ENCODE data around the gene OGT.
"Not testable (repeated sequence)": the region's sequence is repeated elsewhere in the genome, so short reads cannot be mapped to it uniquely, and the experiment has no call there.

OGT gene

GRCh38 chrX:71532753-71533425 is at the start of gene OGT:
Gene OGT, plus strand, starts transcription at chrX:71533104. Its CDS starts 196 bp downstream, at chrX:71533300.
- peak; percentile 97 for DNase-seq

GRCh38 chrX:71487814-71488213 is 45.1 kb upstream of the OGT start:
- no peak for DNase-seq

- DNase-seq = no peak
Measured at GRCh38 chrX:71489540-71489939, 43.4 kb upstream of the OGT start.

GRCh38 chrX:71492231-71493065 is 40.5 kb upstream of the OGT start:
- no peak for DNase-seq

GRCh38 chrX:71493111-71493613 is 39.7 kb upstream of the OGT start:
- DNase-seq = no peak

- not testable (repeated sequence) for DNase-seq
Measured at GRCh38 chrX:71495979-71496378, 36.9 kb upstream of the OGT start.

GRCh38 chrX:71496476-71496875 is 36.4 kb upstream of the OGT start:
- no peak for DNase-seq

- not testable (repeated sequence) for DNase-seq
Measured at GRCh38 chrX:71502080-71502479, 30.8 kb upstream of the OGT start.

- DNase-seq = no peak
Measured at GRCh38 chrX:71504346-71504745, 28.6 kb upstream of the OGT start.

GRCh38 chrX:71509289-71509688 is 23.6 kb upstream of the OGT start:
- DNase-seq = no peak

- DNase-seq = no peak
Measured at GRCh38 chrX:71510161-71510560, 22.7 kb upstream of the OGT start.

GRCh38 chrX:71513731-71514130 is 19.2 kb upstream of the OGT start:
- not testable (repeated sequence) for DNase-seq

- no peak for DNase-seq
Measured at GRCh38 chrX:71514367-71515037, 18.4 kb upstream of the OGT start.

GRCh38 chrX:71515038-71515396 is 17.9 kb upstream of the OGT start:
- DNase-seq = no peak

GRCh38 chrX:71525316-71525715 is 7.6 kb upstream of the OGT start:
- DNase-seq = no peak

- peak; percentile 62 for DNase-seq
Measured at GRCh38 chrX:71532078-71532752, 689 bp upstream of the OGT start.

GRCh38 chrX:71533516-71533850 is 579 bp downstream of the OGT start:
- DNase-seq = peak; percentile 60

GRCh38 chrX:71533851-71534561 is 1.1 kb downstream of the OGT start:
- DNase-seq = peak; percentile 83

GRCh38 chrX:71534773-71535544 is 2.1 kb downstream of the OGT start:
- peak; percentile 19 for DNase-seq

GRCh38 chrX:71536285-71536684 is 3.4 kb downstream of the OGT start:
- DNase-seq = no peak

GRCh38 chrX:71537743-71538142 is 4.8 kb downstream of the OGT start:
- DNase-seq = no peak

GRCh38 chrX:71540801-71541200 is 7.9 kb downstream of the OGT start:
- DNase-seq = no peak

Measured in NCI-H69 (cell line).